ENCODE results near the gene CCDC116. TPM values are rescaled to one million over a fixed set of nuclear protein-coding genes. Genes with fewer than 3 reads are reported as not detected.
A peak's percentile ranks its signal among the peaks of the same experiment; 100 is the strongest.

CCDC116 gene
- total RNA-seq, 4 donors from 2014 or later = 0.22 to 2.0 (median 0.36) TPM

GRCh38 chr22:21665047-21665851 is 32.7 kb downstream of the CCDC116 start:
- Histone ChIP-seq H3K27ac (peak overlapping the region; percentile 64 to 93 (median 89)), H3K36me3 (peaks cover 0 to 10% (median 0%) of the 10 kb centered on the region in 3 donors), H3K4me1 (peaks cover 0 to 21% (median 9%) of the 10 kb centered on the region in 4 donors), H3K4me3 (peak overlapping the region; percentile 58 to 80 (median 68)), H3K9me3 (no peaks in the 10 kb centered on the region), H3K27me3 (no peaks in the 10 kb centered on the region)
- no peak for DNase-seq (ENCODE audit: low spot score in 2 of 2)
- WGBS, 2 donors = 71 to 76% methylated on average over 26 of the region's 26 CpGs
- TF ChIP-seq EP300 (IDR thresholded peaks at IDR 0.05) = no peak
- no peak for TF ChIP-seq POLR2A (IDR thresholded peaks at IDR 0.05)
- no peak for TF ChIP-seq CTCF (IDR thresholded peaks at IDR 0.05)

- DNase-seq (ENCODE audit: low spot score in 2 of 2) = no peak
- Histone ChIP-seq H3K27me3 (no peaks in the 10 kb centered on the region), H3K9me3 (no peaks in the 10 kb centered on the region), H3K4me1 (peaks cover 0 to 21% (median 9%) of the 10 kb centered on the region in 4 donors), H3K4me3 (peak overlapping the region; percentile 58 to 80 (median 68)), H3K36me3 (peaks cover 0 to 25% (median 12%) of the 10 kb centered on the region in 3 donors), H3K27ac (peak overlapping the region in 2 of 4 donors; percentile 87 to 91)
- 56 to 63% methylated on average over 16 of the region's 16 CpGs for WGBS, 2 donors
- TF ChIP-seq POLR2A (IDR thresholded peaks at IDR 0.05) (no peak), EP300 (IDR thresholded peaks at IDR 0.05) (no peak), CTCF (IDR thresholded peaks at IDR 0.05) (no peak)
Measured at GRCh38 chr22:21666786-21667185, 34.2 kb downstream of the CCDC116 start.

DNA sequence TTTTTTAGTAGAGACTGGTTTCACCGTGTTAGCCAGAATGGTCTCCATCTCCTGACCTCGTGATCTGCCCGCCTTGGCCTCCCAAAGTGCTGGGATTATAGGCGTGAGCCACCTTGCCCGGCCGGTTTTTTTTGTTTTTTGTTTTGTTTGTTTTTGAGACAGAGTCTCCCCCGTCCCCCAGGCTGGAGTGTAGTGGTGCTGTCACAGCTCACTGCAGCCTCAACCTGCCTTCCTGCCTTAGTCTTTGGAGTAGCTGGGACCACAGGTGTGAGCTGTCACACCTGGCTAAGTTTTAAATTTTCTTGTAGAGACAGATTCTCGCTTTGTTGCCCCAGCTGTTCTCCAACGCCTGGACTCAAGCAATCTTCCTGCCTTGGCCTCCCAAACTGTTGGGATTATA is 36.5 kb downstream of the CCDC116 start:
- no peak overlapping the region for H3K27ac ChIP-seq
- no peak for DNase-seq (ENCODE audit: low spot score in 2 of 2)
- TF ChIP-seq POLR2A (IDR thresholded peaks at IDR 0.05) (no peak), CTCF (IDR thresholded peaks at IDR 0.05) (no peak), EP300 (IDR thresholded peaks at IDR 0.05) (no peak)
- H3K4me3 ChIP-seq = no peak overlapping the region
- no peaks in the 10 kb centered on the region for H3K27me3 ChIP-seq
- 86 to 87% methylated on average over 9 of the region's 9 CpGs for WGBS, 2 donors
- H3K36me3 ChIP-seq = peaks cover 3 to 48% (median 25%) of the 10 kb centered on the region in 3 donors
- no peaks in the 10 kb centered on the region for H3K9me3 ChIP-seq
- peaks cover 0 to 21% (median 9%) of the 10 kb centered on the region in 4 donors for H3K4me1 ChIP-seq

- Histone ChIP-seq H3K9me3 (no peaks in the 10 kb centered on the region), H3K4me1 (peaks cover 0 to 8% (median 1%) of the 10 kb centered on the region in 4 donors), H3K4me3 (no peak overlapping the region), H3K27me3 (no peaks in the 10 kb centered on the region), H3K36me3 (peaks cover 5 to 77% (median 25%) of the 10 kb centered on the region in 3 donors), H3K27ac (no peak overlapping the region)
- no peak for DNase-seq (ENCODE audit: low spot score in 2 of 2)
- TF ChIP-seq CTCF (IDR thresholded peaks at IDR 0.05) (no peak), EP300 (IDR thresholded peaks at IDR 0.05) (no peak), POLR2A (IDR thresholded peaks at IDR 0.05) (no peak)
- WGBS, 2 donors = 76 to 86% methylated on average over 6 of the region's 6 CpGs
Measured at GRCh38 chr22:21672107-21672629, 39.6 kb downstream of the CCDC116 start.

Data from tibial nerve (tissue), 4 donors.